Rectal smooth muscle tissue (tissue), 1 donor: Measurements from ENCODE around the gene A1CF.

Experiments
- H3K27ac ChIP-seq: one replicate; pipeline ENCODE4 v1.7.0; 2013; ENCODE audit warnings: low read depth, low read length, inconsistent platforms
- H3K27me3 ChIP-seq: one replicate; pipeline ENCODE4 v1.7.0; 2013; ENCODE audit warnings: low read length; ENCODE audit not compliant: control insufficient read depth, insufficient read depth
- H3K36me3 ChIP-seq: one replicate; pipeline ENCODE4 v1.7.0; 2013; ENCODE audit warnings: low read length; ENCODE audit not compliant: control insufficient read depth, insufficient read depth
- H3K4me1 ChIP-seq: one replicate; pipeline ENCODE4 v1.7.0; 2013; ENCODE audit warnings: low read length; ENCODE audit not compliant: control insufficient read depth, insufficient read depth
- H3K4me3 ChIP-seq: one replicate; pipeline ENCODE4 v1.7.0; 2013; ENCODE audit warnings: low read length
- H3K9ac ChIP-seq: one replicate; pipeline ENCODE4 v1.7.0; 2013; ENCODE audit warnings: low read length

Gene A1CF

DNA sequence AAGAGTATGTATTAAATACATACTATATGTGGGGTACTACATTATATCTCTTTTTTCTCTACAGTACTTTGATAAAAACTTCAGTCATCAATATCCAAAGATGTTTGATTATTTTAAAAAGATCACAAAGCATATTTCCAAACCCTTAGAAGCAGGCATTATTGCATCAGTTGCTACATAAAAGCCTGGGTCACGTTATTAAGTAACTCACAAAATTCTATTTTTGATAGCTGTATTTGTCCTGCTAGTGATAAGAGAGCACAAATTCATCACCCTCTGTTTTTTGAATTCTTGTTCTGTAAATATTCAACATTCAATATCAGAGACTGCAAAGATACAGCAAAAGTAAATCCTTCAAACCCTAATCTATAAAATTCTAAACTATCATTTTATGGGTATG lies 30.0 kb downstream of the A1CF start:
- Histone ChIP-seq H3K36me3 (no peaks in the 10 kb centered on the region), H3K4me1 (no peaks in the 10 kb centered on the region), H3K27me3 (no peaks in the 10 kb centered on the region), H3K9ac (no peak overlapping the region), H3K27ac (no peak overlapping the region), H3K4me3 (no peak overlapping the region)

DNA sequence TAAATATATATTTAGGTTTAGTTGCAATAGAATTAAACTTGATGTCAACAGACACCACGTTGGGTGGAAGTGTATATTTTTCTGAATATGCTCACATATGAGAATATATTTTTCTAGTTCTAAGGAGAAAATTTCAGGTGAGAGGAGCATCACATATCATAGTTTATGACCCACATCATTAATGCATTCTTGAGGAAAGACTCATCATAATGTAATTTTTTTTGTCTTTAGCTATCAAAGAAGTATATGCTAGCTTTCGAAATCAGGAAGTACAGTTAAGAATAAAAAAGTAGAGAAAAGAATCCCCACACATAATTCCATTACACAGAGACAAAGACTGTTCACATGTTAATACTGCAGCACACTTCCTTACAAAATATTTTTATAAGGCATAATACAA lies 30.4 kb downstream of the A1CF start:
- Histone ChIP-seq H3K36me3 (no peaks in the 10 kb centered on the region), H3K4me1 (no peaks in the 10 kb centered on the region), H3K27me3 (no peaks in the 10 kb centered on the region), H3K4me3 (no peak overlapping the region), H3K27ac (no peak overlapping the region), H3K9ac (no peak overlapping the region)

- Histone ChIP-seq H3K27ac (no peak overlapping the region), H3K36me3 (no peaks in the 10 kb centered on the region), H3K27me3 (no peaks in the 10 kb centered on the region), H3K4me3 (no peak overlapping the region), H3K9ac (no peak overlapping the region), H3K4me1 (no peaks in the 10 kb centered on the region)
Observed at GRCh38 chr10:50853557-50853956, 31.9 kb downstream of the A1CF start.

DNA sequence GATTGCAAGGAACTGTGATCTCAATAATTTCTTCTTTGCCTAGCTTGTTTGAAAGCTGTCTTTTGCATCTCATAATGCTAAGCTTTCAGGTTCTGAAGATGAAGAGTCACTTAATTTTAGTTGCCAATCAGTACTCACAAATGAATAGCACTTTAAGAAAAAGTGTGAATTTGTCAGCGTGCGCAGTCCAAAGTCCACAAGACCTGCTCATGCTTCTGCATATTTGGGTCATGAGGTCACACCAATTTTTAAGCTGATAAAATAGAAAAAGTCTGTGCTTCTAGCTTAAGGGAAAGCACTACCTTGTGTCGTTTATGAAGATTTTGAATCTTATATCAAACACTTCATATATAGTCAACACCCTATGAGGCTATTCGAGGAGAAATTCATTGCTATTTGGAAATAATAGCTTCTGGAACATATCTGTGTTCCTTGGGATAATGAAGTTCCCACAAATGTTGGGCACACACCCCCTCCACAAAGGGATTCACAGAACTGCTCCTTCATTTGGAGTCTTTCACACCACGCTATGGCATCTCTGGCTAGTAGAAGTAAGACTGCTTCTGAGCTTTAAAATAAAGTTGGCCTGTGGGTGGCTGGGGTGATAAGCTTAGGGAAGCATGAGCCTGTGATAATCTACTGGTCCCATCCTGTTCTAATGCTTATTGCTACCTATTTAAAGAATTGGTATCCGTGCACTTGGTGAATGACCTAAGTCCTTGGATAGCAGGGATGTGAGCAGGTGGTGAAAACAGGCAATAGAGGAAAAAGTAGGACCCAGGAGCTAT lies 33.3 kb downstream of the A1CF start:
- Histone ChIP-seq H3K36me3 (no peaks in the 10 kb centered on the region), H3K27ac (no peak overlapping the region), H3K4me3 (no peak overlapping the region), H3K4me1 (no peaks in the 10 kb centered on the region), H3K27me3 (no peaks in the 10 kb centered on the region), H3K9ac (no peak overlapping the region)

DNA sequence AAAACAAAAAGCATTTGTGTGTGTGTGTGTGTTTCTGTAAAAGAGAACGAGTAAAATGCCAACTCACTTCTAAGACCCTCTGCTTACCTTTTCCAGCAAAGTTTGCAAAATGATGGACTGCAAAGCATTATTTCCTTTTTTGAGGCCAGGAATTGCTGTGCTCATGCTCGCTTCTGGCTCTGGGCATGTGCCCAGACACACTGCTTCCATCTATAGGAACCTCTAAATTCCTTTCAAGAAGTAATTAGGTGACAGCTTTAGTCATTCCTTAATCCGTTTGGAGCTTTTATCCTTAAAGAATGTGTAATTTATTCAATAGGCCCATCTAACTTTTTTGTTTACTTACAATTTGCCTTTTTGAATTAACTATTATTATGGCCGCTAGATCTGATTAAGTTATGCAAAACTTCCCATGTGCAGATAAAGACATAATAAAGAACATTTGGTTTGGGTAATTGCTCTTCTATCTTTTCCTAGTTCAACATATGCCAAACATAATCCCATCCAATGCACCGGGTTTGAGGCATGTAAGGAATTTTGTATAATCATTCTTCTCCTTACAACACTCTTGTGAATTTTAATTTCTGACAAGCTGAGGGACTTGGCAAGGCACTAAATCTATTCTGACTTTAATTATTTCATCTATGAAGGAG lies 34.7 kb downstream of the A1CF start:
- Histone ChIP-seq H3K27ac (no peak overlapping the region), H3K36me3 (no peaks in the 10 kb centered on the region), H3K9ac (no peak overlapping the region), H3K4me3 (no peak overlapping the region), H3K27me3 (no peaks in the 10 kb centered on the region), H3K4me1 (no peaks in the 10 kb centered on the region)

DNA sequence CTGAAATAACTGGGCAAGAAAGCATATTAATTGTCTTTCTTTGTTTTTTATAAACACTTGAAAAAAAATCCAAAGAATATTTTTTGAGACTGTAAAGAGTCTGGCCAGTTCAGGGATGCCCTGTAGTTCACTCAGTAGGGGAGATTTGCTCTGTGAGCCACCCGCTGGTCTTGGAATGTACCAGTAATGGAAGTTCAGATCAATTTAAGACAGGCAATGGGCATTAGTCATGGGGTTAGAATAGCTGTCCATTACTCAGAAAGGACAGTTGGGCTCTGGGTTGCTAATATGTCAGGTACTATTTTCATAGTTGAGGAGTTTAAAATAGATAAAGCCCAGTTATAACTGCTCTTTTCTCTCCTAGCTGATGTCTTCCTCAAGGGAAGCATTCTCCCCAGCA lies 38.7 kb downstream of the A1CF start:
- Histone ChIP-seq H3K4me1 (no peaks in the 10 kb centered on the region), H3K36me3 (no peaks in the 10 kb centered on the region), H3K4me3 (no peak overlapping the region), H3K27ac (no peak overlapping the region), H3K27me3 (no peaks in the 10 kb centered on the region), H3K9ac (no peak overlapping the region)

GRCh38 chr10:50837095-50837494 lies 48.3 kb downstream of the A1CF start:
- Histone ChIP-seq H3K4me3 (no peak overlapping the region), H3K27me3 (no peaks in the 10 kb centered on the region), H3K36me3 (no peaks in the 10 kb centered on the region), H3K9ac (no peak overlapping the region), H3K4me1 (no peaks in the 10 kb centered on the region), H3K27ac (no peak overlapping the region)

GRCh38 chr10:50832171-50832751 lies 53.2 kb downstream of the A1CF start:
- Histone ChIP-seq H3K4me3 (no peak overlapping the region), H3K27me3 (no peaks in the 10 kb centered on the region), H3K4me1 (no peaks in the 10 kb centered on the region), H3K9ac (no peak overlapping the region), H3K27ac (no peak overlapping the region), H3K36me3 (no peaks in the 10 kb centered on the region)

- H3K9ac ChIP-seq, result no peak overlapping the region
- no peak overlapping the region for H3K4me3 ChIP-seq
Observed at GRCh38 chr10:50830066-50830465, 55.4 kb downstream of the A1CF start.

DNA sequence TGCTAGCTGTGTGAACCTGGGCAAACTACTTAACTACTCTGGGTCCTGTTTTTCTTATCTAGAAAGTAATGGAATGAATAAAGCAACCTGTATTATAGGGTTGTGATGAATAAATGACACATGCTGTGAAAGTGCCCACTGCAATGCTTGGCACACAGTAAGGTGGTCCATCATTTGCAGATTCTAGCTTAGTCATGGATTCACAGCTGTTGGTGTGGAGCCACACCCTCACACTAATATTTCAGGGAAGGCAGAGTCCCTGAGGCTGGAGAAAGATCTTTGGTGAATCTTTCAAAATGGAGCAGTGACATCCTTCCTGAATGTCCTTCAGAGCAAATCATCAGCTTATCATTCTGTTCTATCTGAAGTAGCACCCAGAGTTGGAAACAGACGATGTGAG lies 60.6 kb downstream of the A1CF start:
- Histone ChIP-seq H3K4me3 (no peak overlapping the region), H3K27me3 (no peaks in the 10 kb centered on the region), H3K9ac (no peak overlapping the region), H3K36me3 (no peaks in the 10 kb centered on the region), H3K4me1 (no peaks in the 10 kb centered on the region), H3K27ac (no peak overlapping the region)

More at GRCh38 chr10:50830066-50830465, 55.4 kb downstream of the A1CF start:
- Histone ChIP-seq H3K27ac (no peak overlapping the region), H3K4me1 (no peaks in the 10 kb centered on the region), H3K27me3 (no peaks in the 10 kb centered on the region), H3K36me3 (no peaks in the 10 kb centered on the region)

- Histone ChIP-seq H3K36me3 (no peaks in the 10 kb centered on the region), H3K4me3 (no peak overlapping the region), H3K9ac (no peak overlapping the region), H3K27me3 (no peaks in the 10 kb centered on the region), H3K27ac (no peak overlapping the region), H3K4me1 (no peaks in the 10 kb centered on the region)
Observed at GRCh38 chr10:50823789-50824188, 61.6 kb downstream of the A1CF start.

DNA sequence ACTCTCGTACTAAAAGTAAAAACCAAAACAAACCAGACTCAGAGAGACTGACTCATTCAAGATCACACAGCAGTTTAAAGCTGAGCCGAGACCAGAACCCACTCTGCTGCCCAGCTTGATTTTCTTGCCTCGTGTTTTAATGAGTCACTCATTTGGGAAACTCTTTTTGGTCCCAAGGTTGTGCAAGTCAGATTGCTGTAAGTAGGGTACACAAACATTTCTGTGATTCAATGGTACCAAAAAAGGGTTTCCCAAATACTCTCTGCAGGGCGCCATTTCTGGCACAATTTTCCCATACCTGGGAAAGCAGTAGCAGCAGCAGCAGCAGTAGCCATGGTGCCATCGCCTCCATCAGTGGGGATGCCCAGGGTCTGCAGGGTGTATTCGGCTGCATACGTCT lies 75.8 kb downstream of the A1CF start:
- no peaks in the 10 kb centered on the region for H3K4me1 ChIP-seq

More for the DNA sequence above, 75.8 kb downstream of the A1CF start:
- H3K27me3 ChIP-seq, result no peaks in the 10 kb centered on the region
- H3K27ac ChIP-seq, result no peak overlapping the region
- H3K9ac ChIP-seq, result no peak overlapping the region
- H3K4me3 ChIP-seq, result no peak overlapping the region
- H3K36me3 ChIP-seq, result no peaks in the 10 kb centered on the region
